IMR-90 (cell line): ENCODE results near the gene H3-3A. TPM values are rescaled to one million over a fixed set of nuclear protein-coding genes. Genes with fewer than 3 reads are reported as not detected.

ENCODE experiments used
- ATAC-seq: fragments of 200-7000 bp; cut with Tn5 transposase; 2 replicates; pipeline ENCODE4 v1.9.1; 2020; ENCODE audit warnings: low read depth, mild to moderate bottlenecking, moderate library complexity
- BruUV-seq: library from RNA; stranded (reverse); fragments of 400-500 nt; replicated peaks from 2 replicates; lab custom pipeline; 2021; lab: Mats Ljungman, UMichigan
- CTCF ChIA-PET: fragments of 300-600 bp; formaldehyde crosslinking; extraction: SDS; loops from one replicate; lab custom pipeline; 2021; ENCODE audit warnings: antibody characterized with exemption; lab: Yijun Ruan, JAX
- POLR2A ChIA-PET: fragments of 300-600 bp; sonication (Branson Sonifier 250); formaldehyde crosslinking; loops from one replicate; lab custom pipeline; 2022; ENCODE audit warnings: antibody characterized with exemption; ENCODE audit not compliant: unreplicated experiment; lab: Charles Lee
- DNase-seq: peaks from one replicate; pipeline ENCODE4 v3.0.0; 2013
- H2AFZ ChIP-seq: replicated peaks from 2 replicates; pipeline ENCODE3; 2013; ENCODE audit warnings: low read length, mild to moderate bottlenecking; ENCODE audit not compliant: poor library complexity
- H2AK5ac ChIP-seq: 2 replicates; pipeline ENCODE4 v1.6.1; 2013; ENCODE audit warnings: low read depth, low read length, inconsistent platforms
- H2AK9ac ChIP-seq: replicated peaks from 2 replicates; pipeline ENCODE3; 2013; ENCODE audit warnings: mild to moderate bottlenecking, low read depth, low read length, moderate library complexity; ENCODE audit not compliant: poor library complexity
- H2BK120ac ChIP-seq: 2 replicates; pipeline ENCODE4 v1.6.1; 2013; ENCODE audit warnings: low read depth, low read length, inconsistent platforms
- H2BK15ac ChIP-seq: 3 replicates; pipeline ENCODE4 v1.6.1; 2013; ENCODE audit warnings: low read depth, low read length, inconsistent platforms
- H2BK20ac ChIP-seq: 2 replicates; pipeline ENCODE4 v1.6.1; 2013; ENCODE audit warnings: low read depth, mild to moderate bottlenecking, inconsistent platforms, low read length, moderate library complexity
- H2BK5ac ChIP-seq: 2 replicates; pipeline ENCODE4 v1.6.1; 2013; ENCODE audit warnings: mild to moderate bottlenecking, low read depth, low read length, inconsistent platforms; ENCODE audit not compliant: poor library complexity, severe bottlenecking
- H3K14ac ChIP-seq: replicated peaks from 2 replicates; pipeline ENCODE4 v1.6.1; 2013; ENCODE audit warnings: low read depth, low read length, inconsistent platforms
- H3K18ac ChIP-seq: 2 replicates; pipeline ENCODE4 v1.6.1; 2013; ENCODE audit warnings: low read depth, low read length, control low read depth
- H3K23ac ChIP-seq: 2 replicates; pipeline ENCODE4 v1.6.1; 2013; ENCODE audit warnings: low read depth, low read length, inconsistent platforms
- H3K27ac ChIP-seq: 2 replicates; pipeline ENCODE4 v1.5.1; 2013; ENCODE audit warnings: mild to moderate bottlenecking, control low read depth, low read length; ENCODE audit not compliant: insufficient read depth
- H3K27me3 ChIP-seq: 2 replicates; pipeline ENCODE4 v1.6.1; 2013; ENCODE audit warnings: low read length; ENCODE audit not compliant: control insufficient read depth, insufficient read depth
- H3K36me3 ChIP-seq: 2 replicates; pipeline ENCODE4 v1.6.1; 2013; ENCODE audit warnings: low read length, mixed read lengths; ENCODE audit not compliant: control insufficient read depth, insufficient read depth
- H3K4ac ChIP-seq: 2 replicates; pipeline ENCODE4 v1.6.1; 2013; ENCODE audit warnings: low read depth, low read length, inconsistent platforms
- H3K4me1 ChIP-seq: 2 replicates; pipeline ENCODE4 v1.6.1; 2013; ENCODE audit warnings: low read length, mixed read lengths; ENCODE audit not compliant: control insufficient read depth, insufficient read depth
- H3K4me2 ChIP-seq: 2 replicates; pipeline ENCODE4 v1.6.1; 2013; ENCODE audit warnings: low read depth, mild to moderate bottlenecking, control low read depth, low read length, moderate library complexity
- H3K4me3 ChIP-seq: 2 replicates; pipeline ENCODE4 v1.5.1; 2013; ENCODE audit warnings: low read depth, mild to moderate bottlenecking, control low read depth, low read length, moderate library complexity; ENCODE audit not compliant: insufficient read depth
- H3K56ac ChIP-seq: 2 replicates; pipeline ENCODE4 v1.6.1; 2013; ENCODE audit warnings: low read length, inconsistent platforms; ENCODE audit not compliant: insufficient read depth; ENCODE audit errors: extremely low read depth
- H3K79me1 ChIP-seq, 2 experiments: 2 replicates each; pipeline ENCODE4 v1.6.1; 2013; ENCODE audit warnings: low read length in 2 of 2, inconsistent platforms in 1 of 2, low read depth in 1 of 2
- H3K9ac ChIP-seq: 2 replicates; pipeline ENCODE4 v1.6.1; 2013; ENCODE audit warnings: low read depth, low read length, control low read depth
- H3K9me1 ChIP-seq: 2 replicates; pipeline ENCODE4 v1.6.1; 2013; ENCODE audit warnings: low read length, inconsistent platforms; ENCODE audit not compliant: insufficient read depth
- H3K9me3 ChIP-seq: 2 replicates; pipeline ENCODE4 v1.6.1; 2013; ENCODE audit warnings: low read length; ENCODE audit not compliant: control insufficient read depth, insufficient read depth
- H4K20me1 ChIP-seq: 2 replicates; pipeline ENCODE4 v1.6.1; 2013; ENCODE audit warnings: low read length, inconsistent platforms; ENCODE audit not compliant: insufficient read depth
- H4K5ac ChIP-seq: 2 replicates; pipeline ENCODE4 v1.6.1; 2013; ENCODE audit warnings: mild to moderate bottlenecking, low read depth, low read length, control low read depth
- H4K8ac ChIP-seq, 2 experiments: 2 replicates each; pipeline ENCODE4 v1.6.1; 2013; ENCODE audit warnings: low read depth in 2 of 2, low read length in 2 of 2, control low read depth in 1 of 2, inconsistent platforms in 1 of 2
- H4K91ac ChIP-seq: 2 replicates; pipeline ENCODE4 v1.6.1; 2013; ENCODE audit warnings: low read depth, low read length, inconsistent platforms; ENCODE audit not compliant: insufficient read depth
- BHLHE40 ChIP-seq: fragments of 150-350 bp; IDR thresholded peaks from 2 replicates; pipeline ENCODE4 v1.6.1; 2016; ENCODE audit warnings: mild to moderate bottlenecking, low read depth, low read length
- SMC3 ChIP-seq: fragments of 150-350 bp; IDR thresholded peaks from 2 replicates; pipeline ENCODE4 v1.6.1; 2016; ENCODE audit warnings: low read depth, mild to moderate bottlenecking, antibody characterized with exemption, low read length, moderate library complexity
- WGBS, 2 experiments: methylation state at CpG; one replicate each; pipeline versions ENCODE4 v1.1.5 to v1.1.7; 2013; ENCODE audit warnings: missing lambda C conversion rate in 2 of 2; ENCODE audit not compliant: insufficient read length in 1 of 2; ENCODE audit errors: extremely low coverage in 2 of 2; 5-methylcytosine and 5-hydroxymethylcytosine counted together
- dilution Hi-C: fragments of 300-500 bp; cut with HindIII; formaldehyde crosslinking; loops from one replicate; pipeline ENCODE4 v1.14.3; 2018; ENCODE audit warnings: low sequenced_read_pairs; ENCODE audit not compliant: unreplicated experiment
- in situ Hi-C: fragments of 300-500 bp; cut with MboI; formaldehyde crosslinking; loops from 3 replicates; pipeline ENCODE4 v1.14.3; 2019; ENCODE audit warnings: low sequenced_read_pairs, inconsistent platforms, mixed read lengths
- intact Hi-C: fragments of 100-400 bp; cut with micrococcal nuclease; formaldehyde crosslinking; loops from 2 replicates; pipeline ENCODE4 v1.10.0; 2022
- polyA plus RNA-seq, 3 experiments: library from polyadenylated mRNA; depleted of rRNA; stranded (reverse); fragments of >200 nt; gene quantifications; 2 replicates each; pipeline ENCODE4 v1.2.3, GENCODE V29; 2012; ENCODE audit warnings: low replicate concordance in 1 of 3
- total RNA-seq: library from RNA; depleted of rRNA; stranded (reverse); fragments of >200 nt; gene quantifications from 2 replicates; pipeline ENCODE4 v1.2.3, GENCODE V29; 2012

The H3-3A gene
- total and polyA plus RNA-seq, 2 of the 4 experiments (the other 2 are of a cell fraction) = 188 to 256 TPM

DNA sequence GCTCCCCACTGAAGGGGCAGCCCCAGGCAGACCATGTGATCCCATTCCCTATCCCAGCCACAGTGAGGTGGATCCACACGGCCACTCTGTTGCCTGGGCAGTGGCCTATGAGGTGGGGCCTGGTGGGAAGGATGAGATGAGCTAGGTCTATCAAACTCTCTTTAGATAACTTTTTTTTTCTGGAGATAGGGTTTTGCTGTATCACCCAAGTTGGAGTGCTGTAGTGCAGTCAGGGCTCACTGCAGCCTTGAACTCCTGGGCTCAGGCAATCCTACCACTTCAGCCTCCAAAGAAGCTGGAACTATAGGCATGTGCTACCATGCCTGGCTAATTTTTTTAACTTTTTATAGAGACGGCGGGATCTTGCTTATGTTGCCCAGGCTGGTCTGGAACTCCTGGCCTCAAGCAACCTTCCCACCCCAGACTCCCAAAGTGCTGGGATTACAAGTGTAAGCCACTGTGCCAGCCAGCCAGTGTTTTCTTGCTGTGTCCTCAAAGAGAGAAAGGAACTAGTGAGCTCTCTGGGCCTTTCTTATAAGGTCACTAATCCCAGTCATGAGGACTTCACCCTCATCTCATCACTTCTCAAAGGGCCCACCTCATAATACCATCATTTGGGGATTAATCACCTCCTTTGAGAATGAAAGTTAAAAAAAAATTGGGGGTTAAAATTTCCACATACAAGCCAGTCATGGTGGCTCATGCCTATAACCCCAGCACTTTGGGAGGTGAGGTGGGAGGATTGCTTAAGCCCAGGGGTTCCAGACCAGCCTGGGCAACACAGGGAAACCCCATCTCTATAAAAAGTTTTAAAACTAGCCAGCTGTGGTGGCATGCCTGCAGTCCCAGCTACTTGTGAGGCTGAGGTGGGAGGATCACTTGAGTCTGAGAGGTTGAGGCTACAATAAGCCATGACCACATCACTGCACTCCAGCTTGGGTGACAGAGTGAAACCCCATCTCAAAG, 36.6 kb downstream of the H3-3A start:
- Histone ChIP-seq H4K8ac (no peak overlapping the region), H4K91ac (no peak overlapping the region), H3K23ac (no peak overlapping the region), H3K4me1 (no peaks in the 10 kb centered on the region), H3K56ac (no peak overlapping the region), H2BK120ac (no peak overlapping the region), H3K79me1 (no peaks in the 10 kb centered on the region), H4K20me1 (no peaks in the 10 kb centered on the region; the same call in 1 of the 2 replicates), H2BK5ac (no peak overlapping the region), H2AK9ac (no peak overlapping the region), H3K4me2 (no peak overlapping the region), H2BK15ac (no peak overlapping the region), H3K27ac (no peak overlapping the region), H3K36me3 (no peaks in the 10 kb centered on the region), H3K14ac (no peak overlapping the region), H2BK20ac (no peak overlapping the region), H3K9me1 (no peaks in the 10 kb centered on the region), H4K5ac (no peak overlapping the region), H3K4ac (no peak overlapping the region), H3K18ac (no peak overlapping the region), H3K4me3 (no peak overlapping the region), H2AFZ (no peak overlapping the region), H2AK5ac (no peak overlapping the region), H3K9me3 (no peaks in the 10 kb centered on the region), H3K27me3 (peaks cover 8% of the 10 kb centered on the region), H3K9ac (no peak overlapping the region)
- ChIA-PET POLR2A (no interaction called here), CTCF (no interaction called here)
- intact Hi-C loops = no loop called here
- dilution Hi-C loops = no loop called here
- 100% methylated on average over 2 of the region's 3 CpGs; no CpG with 5 or more reads in 1 of the 2 experiments for WGBS, 2 experiments
- no peak for TF ChIP-seq SMC3
- no peak for TF ChIP-seq BHLHE40
- ATAC-seq = no peak
- in situ Hi-C loops = no loop called here
- DNase-seq = no peak
- BruUV-seq = no TSS peak
